Upper lobe of left lung (tissue), 4 donors: ENCODE data around the gene KLHL17.

Source experiments
- POLR2AphosphoS5 ChIP-seq, 2 donors: sonication (generic); formaldehyde crosslinking; IDR thresholded peaks; one replicate each; pipeline ENCODE4 v1.5.1; 2017; ENCODE audit warnings: antibody characterized with exemption in 2 of 2
- TF ChIP-seq, protein P1 (sequence below), 6 experiments: fragments of 450-650 bp in 4 of 6; fragments of 200-600 bp in 2 of 6; sonication (generic) in 2 of 6; IDR thresholded peaks; one replicate each; pipeline ENCODE4 v1.5.1; 2016 to 2019; ENCODE audit warnings: antibody characterized with exemption in 6 of 6

- no peak for TF ChIP-seq POLR2AphosphoS5 (IDR thresholded peaks at IDR 0.05)
- TF ChIP-seq, protein P1, sequence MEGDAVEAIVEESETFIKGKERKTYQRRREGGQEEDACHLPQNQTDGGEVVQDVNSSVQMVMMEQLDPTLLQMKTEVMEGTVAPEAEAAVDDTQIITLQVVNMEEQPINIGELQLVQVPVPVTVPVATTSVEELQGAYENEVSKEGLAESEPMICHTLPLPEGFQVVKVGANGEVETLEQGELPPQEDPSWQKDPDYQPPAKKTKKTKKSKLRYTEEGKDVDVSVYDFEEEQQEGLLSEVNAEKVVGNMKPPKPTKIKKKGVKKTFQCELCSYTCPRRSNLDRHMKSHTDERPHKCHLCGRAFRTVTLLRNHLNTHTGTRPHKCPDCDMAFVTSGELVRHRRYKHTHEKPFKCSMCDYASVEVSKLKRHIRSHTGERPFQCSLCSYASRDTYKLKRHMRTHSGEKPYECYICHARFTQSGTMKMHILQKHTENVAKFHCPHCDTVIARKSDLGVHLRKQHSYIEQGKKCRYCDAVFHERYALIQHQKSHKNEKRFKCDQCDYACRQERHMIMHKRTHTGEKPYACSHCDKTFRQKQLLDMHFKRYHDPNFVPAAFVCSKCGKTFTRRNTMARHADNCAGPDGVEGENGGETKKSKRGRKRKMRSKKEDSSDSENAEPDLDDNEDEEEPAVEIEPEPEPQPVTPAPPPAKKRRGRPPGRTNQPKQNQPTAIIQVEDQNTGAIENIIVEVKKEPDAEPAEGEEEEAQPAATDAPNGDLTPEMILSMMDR (IDR thresholded peaks at IDR 0.05): no peak
These were observed 30.4 kb upstream of the KLHL17 start for GRCh38 chr1:929712-930632.
